PC-9 (cell line): ENCODE measurements around the gene WNK1. TPM values are rescaled to one million over a fixed set of nuclear protein-coding genes. Genes with fewer than 3 reads are reported as not detected.

Experiments used
- BruUV-seq: library from RNA; stranded (reverse); fragments of 400-500 nt; replicated peaks from 2 replicates; lab custom pipeline; 2021; lab: Mats Ljungman, UMichigan
- CTCF ChIA-PET: fragments of 300-600 bp; sonication (Branson Sonifier 250); formaldehyde crosslinking; loops from one replicate; lab custom pipeline; 2022; ENCODE audit warnings: antibody characterized with exemption; lab: Charles Lee
- POLR2A ChIA-PET: fragments of 300-600 bp; sonication (Branson Sonifier 250); formaldehyde crosslinking; loops from one replicate; lab custom pipeline; 2022; ENCODE audit warnings: antibody characterized with exemption; ENCODE audit not compliant: unreplicated experiment; lab: Charles Lee
- DNase-seq, 2 experiments: peaks; one replicate each; pipeline versions ENCODE4 v3.0.0 to v3.0.0-alpha.2; 2015 to 2022; ENCODE audit warnings: mixed read lengths in 1 of 2
- H2AFZ ChIP-seq: fragments of 200-600 bp; sonication (generic); 2 replicates; pipeline ENCODE4 v1.8.1; 2017; ENCODE audit warnings: antibody characterized with exemption
- H3F3A ChIP-seq: fragments of 200-600 bp; sonication (generic); 2 replicates; pipeline ENCODE4 v1.8.1; 2017; ENCODE audit warnings: antibody characterized with exemption, mild to moderate bottlenecking, low read depth; ENCODE audit not compliant: insufficient read depth
- H3K27ac ChIP-seq: fragments of 200-600 bp; sonication (generic); 2 replicates; pipeline ENCODE4 v1.6.1; 2016; ENCODE audit warnings: mixed run types
- H3K27me3 ChIP-seq: fragments of 200-600 bp; sonication (generic); 2 replicates; pipeline ENCODE4 v1.6.1; 2016; ENCODE audit warnings: low read depth, mixed run types; ENCODE audit not compliant: insufficient read depth
- H3K36me3 ChIP-seq: fragments of 200-600 bp; sonication (generic); 2 replicates; pipeline ENCODE4 v1.6.1; 2016; ENCODE audit warnings: low read depth, mixed run types
- H3K4me1 ChIP-seq: fragments of 200-600 bp; sonication (generic); replicated peaks from 2 replicates; pipeline ENCODE4 v1.6.1; 2016; ENCODE audit warnings: mixed run types; ENCODE audit not compliant: insufficient read depth
- H3K4me2 ChIP-seq: fragments of 200-600 bp; sonication (generic); 2 replicates; pipeline ENCODE4 v1.6.1; 2017; ENCODE audit warnings: mixed run types
- H3K4me3 ChIP-seq: fragments of 200-600 bp; sonication (generic); 2 replicates; pipeline ENCODE4 v1.6.1; 2016; ENCODE audit warnings: mixed run types
- H3K79me2 ChIP-seq: fragments of 200-600 bp; sonication (generic); 2 replicates; pipeline ENCODE4 v1.6.1; 2017; ENCODE audit warnings: low read depth, mixed run types
- H3K9me2 ChIP-seq: fragments of 200-600 bp; sonication (generic); 2 replicates; pipeline ENCODE4 v1.8.1; 2017; ENCODE audit warnings: mild to moderate bottlenecking; ENCODE audit not compliant: insufficient read depth
- H3K9me3 ChIP-seq: fragments of 200-600 bp; sonication (generic); 2 replicates; pipeline ENCODE4 v1.8.1; 2016; ENCODE audit warnings: low read depth; ENCODE audit not compliant: insufficient read depth
- H4K20me1 ChIP-seq: fragments of 200-600 bp; sonication (generic); 2 replicates; pipeline ENCODE4 v1.8.1; 2017; ENCODE audit not compliant: insufficient read depth
- CTCF ChIP-seq: fragments of 200-600 bp; sonication (generic); conservative IDR thresholded peaks from 2 replicates; pipeline ENCODE4 v1.6.1; 2017; ENCODE audit warnings: mixed run types, antibody characterized with exemption, mild to moderate bottlenecking, moderate library complexity
- EZH2 ChIP-seq: fragments of 200-600 bp; sonication (generic); IDR thresholded peaks from 2 replicates; pipeline ENCODE4 v1.8.0; 2017; ENCODE audit warnings: antibody characterized with exemption, low read depth
- intact Hi-C: fragments of 100-400 bp; cut with micrococcal nuclease; formaldehyde crosslinking; loops from one replicate; pipeline ENCODE4 v1.10.0; 2022; ENCODE audit not compliant: unreplicated experiment
- total RNA-seq: library from RNA; stranded (reverse); gene quantifications from 2 replicates; pipeline ENCODE4 v1.2.3, GENCODE V29; 2021

WNK1 gene
- total RNA-seq, 1 experiment from 2014 or later: 142 TPM

- Histone ChIP-seq H3K36me3 (peaks cover 31% of the 10 kb centered on the region), H3K4me3 (no peak overlapping the region), H3K79me2 (no peaks in the 10 kb centered on the region), H3F3A (peaks cover 8% of the 10 kb centered on the region; the same call in 1 of the 2 replicates), H2AFZ (no peak overlapping the region), H4K20me1 (peaks cover 7% of the 10 kb centered on the region; the same call in 1 of the 2 replicates), H3K4me2 (no peak overlapping the region), H3K9me3 (no peaks in the 10 kb centered on the region), H3K27me3 (no peaks in the 10 kb centered on the region), H3K9me2 (no peaks in the 10 kb centered on the region), H3K27ac (no peak overlapping the region), H3K4me1 (no peaks in the 10 kb centered on the region)
- BruUV-seq: no TSS peak
- CTCF ChIA-PET: no interaction called here
- no peak for DNase-seq
- POLR2A ChIA-PET: no interaction called here
- TF ChIP-seq EZH2 (no peak), CTCF (no peak)
- intact Hi-C loops: no loop called here
Measured at GRCh38 chr12:922285-922684, 169.9 kb downstream of the WNK1 start.

- no peak for DNase-seq
- intact Hi-C loops: no loop called here
- 0 out of 2 replicates have a peak, but pooled peaks cover 6% of the 10 kb centered on the region for H3F3A ChIP-seq
- no peak for TF ChIP-seq EZH2
- no peak for TF ChIP-seq CTCF
- no peaks in the 10 kb centered on the region for H3K4me1 ChIP-seq
- H3K27me3 ChIP-seq: no peaks in the 10 kb centered on the region
- no peaks in the 10 kb centered on the region for H3K9me3 ChIP-seq
- no peak overlapping the region for H2AFZ ChIP-seq
- no peaks in the 10 kb centered on the region for H4K20me1 ChIP-seq
- H3K4me2 ChIP-seq: no peak overlapping the region
- CTCF ChIA-PET: no interaction called here
- no peak overlapping the region for H3K27ac ChIP-seq
- POLR2A ChIA-PET: no interaction called here
- no TSS peak for BruUV-seq
- H3K36me3 ChIP-seq: peaks cover 35% of the 10 kb centered on the region
- H3K79me2 ChIP-seq: no peaks in the 10 kb centered on the region
- no peak overlapping the region for H3K4me3 ChIP-seq
- H3K9me2 ChIP-seq: no peaks in the 10 kb centered on the region
Measured at GRCh38 chr12:926641-927040, 174.3 kb downstream of the WNK1 start.

- no peak for DNase-seq
- Histone ChIP-seq H3K27ac (no peak overlapping the region), H4K20me1 (0 out of 2 replicates have a peak, but pooled peaks cover 7% of the 10 kb centered on the region), H3K36me3 (peaks cover 26% of the 10 kb centered on the region), H3K9me2 (no peaks in the 10 kb centered on the region), H3K27me3 (no peaks in the 10 kb centered on the region), H3K4me1 (no peaks in the 10 kb centered on the region), H3F3A (0 out of 2 replicates have a peak, but pooled peaks cover 8% of the 10 kb centered on the region), H3K4me3 (no peak overlapping the region), H2AFZ (no peak overlapping the region), H3K9me3 (no peaks in the 10 kb centered on the region), H3K4me2 (no peak overlapping the region), H3K79me2 (no peaks in the 10 kb centered on the region)
- CTCF ChIA-PET: no interaction called here
- intact Hi-C loops: no loop called here
- POLR2A ChIA-PET: no interaction called here
- BruUV-seq: no TSS peak
- no peak for TF ChIP-seq CTCF
- no peak for TF ChIP-seq EZH2
Measured at GRCh38 chr12:931060-931459, 178.7 kb downstream of the WNK1 start.
